HEK293 (cell line): ENCODE data around the gene MARVELD1.

Experiments used
- HIC1 ChIP-seq: fragments of 450-650 bp; formaldehyde crosslinking; IDR thresholded peaks from 2 replicates; pipeline ENCODE4 v1.5.1; 2016; ENCODE audit warnings: missing biosample characterization, missing genetic modification characterization
- KLF17 ChIP-seq: fragments of 450-650 bp; formaldehyde crosslinking; IDR thresholded peaks from 2 replicates; pipeline ENCODE4 v1.5.1; 2016; ENCODE audit warnings: missing biosample characterization, missing genetic modification characterization
- KLF8 ChIP-seq: fragments of 450-650 bp; formaldehyde crosslinking; IDR thresholded peaks from 2 replicates; pipeline ENCODE4 v1.5.1; 2016; ENCODE audit warnings: missing biosample characterization, missing genetic modification characterization
- MYNN ChIP-seq: fragments of 450-650 bp; formaldehyde crosslinking; IDR thresholded peaks from 2 replicates; pipeline ENCODE4 v1.5.1; 2016; ENCODE audit warnings: missing biosample characterization, missing genetic modification characterization, borderline replicate concordance
- REST ChIP-seq: fragments of 450-650 bp; formaldehyde crosslinking; IDR thresholded peaks from 2 replicates; pipeline ENCODE4 v1.5.1; 2016; ENCODE audit warnings: missing biosample characterization, missing genetic modification characterization
- TSHZ1 ChIP-seq: fragments of 450-650 bp; formaldehyde crosslinking; IDR thresholded peaks from 2 replicates; pipeline ENCODE4 v1.5.1; 2016; ENCODE audit warnings: missing biosample characterization, missing genetic modification characterization, borderline replicate concordance
- ZBTB26 ChIP-seq: fragments of 450-650 bp; formaldehyde crosslinking; optimal IDR thresholded peaks from 2 replicates; pipeline ENCODE3; 2016; ENCODE audit warnings: missing biosample characterization, mild to moderate bottlenecking, missing genetic modification characterization
- ZFHX2 ChIP-seq: fragments of 450-650 bp; formaldehyde crosslinking; conservative IDR thresholded peaks from 2 replicates; pipeline ENCODE4 v1.5.1; 2016; ENCODE audit warnings: missing biosample characterization, missing genetic modification characterization
- ZNF112 ChIP-seq: fragments of 450-650 bp; formaldehyde crosslinking; IDR thresholded peaks from 2 replicates; pipeline ENCODE4 v1.5.0; 2017; ENCODE audit warnings: missing biosample characterization, missing genetic modification characterization
- ZNF114 ChIP-seq: fragments of 450-650 bp; formaldehyde crosslinking; IDR thresholded peaks from 2 replicates; pipeline ENCODE4 v1.5.0; 2017; ENCODE audit warnings: missing biosample characterization, missing genetic modification characterization
- ZNF202 ChIP-seq: fragments of 450-650 bp; formaldehyde crosslinking; IDR thresholded peaks from 2 replicates; pipeline ENCODE4 v1.5.1; 2016; ENCODE audit warnings: missing biosample characterization, missing genetic modification characterization, borderline replicate concordance
- ZNF302 ChIP-seq: fragments of 450-650 bp; formaldehyde crosslinking; IDR thresholded peaks from 2 replicates; pipeline ENCODE4 v1.5.1; 2016; ENCODE audit warnings: missing biosample characterization, missing genetic modification characterization, low read depth
- ZNF37A ChIP-seq: fragments of 450-650 bp; IDR thresholded peaks from 2 replicates; pipeline ENCODE4 v1.5.1; 2018; ENCODE audit warnings: missing biosample characterization, missing genetic modification characterization
- ZNF391 ChIP-seq: fragments of 450-650 bp; formaldehyde crosslinking; IDR thresholded peaks from 2 replicates; pipeline ENCODE4 v1.5.1; 2016; ENCODE audit warnings: low read depth, missing biosample characterization, missing genetic modification characterization, borderline replicate concordance
- ZNF404 ChIP-seq: fragments of 450-650 bp; formaldehyde crosslinking; IDR thresholded peaks from 2 replicates; pipeline ENCODE4 v1.5.1; 2017; ENCODE audit warnings: missing biosample characterization, missing genetic modification characterization
- ZNF610 ChIP-seq: fragments of 450-650 bp; formaldehyde crosslinking; IDR thresholded peaks from 2 replicates; pipeline ENCODE4 v1.5.1; 2016; ENCODE audit warnings: missing biosample characterization, missing genetic modification characterization, borderline replicate concordance
- ZNF626 ChIP-seq: fragments of 450-650 bp; sonication (Bioruptor Pico); formaldehyde crosslinking; IDR thresholded peaks from 2 replicates; pipeline ENCODE4 v1.5.1; 2018; ENCODE audit warnings: missing biosample characterization, missing genetic modification characterization, inconsistent platforms
- ZNF629 ChIP-seq: fragments of 450-650 bp; formaldehyde crosslinking; IDR thresholded peaks from 2 replicates; pipeline ENCODE4 v1.5.1; 2017; ENCODE audit warnings: missing biosample characterization, missing genetic modification characterization
- ZSCAN5A ChIP-seq: fragments of 450-650 bp; formaldehyde crosslinking; IDR thresholded peaks from 2 replicates; pipeline ENCODE4 v1.5.1; 2016; ENCODE audit warnings: missing biosample characterization, missing genetic modification characterization

Gene MARVELD1

GRCh38 chr10:97676770-97677581 lies 36.6 kb upstream of the MARVELD1 start (continued):
- no peak for TF ChIP-seq HIC1 (tag by site-specific recombination)
- no peak for TF ChIP-seq ZNF610 (tag by site-specific recombination)
- TF ChIP-seq ZSCAN5A: no peak
- no peak for TF ChIP-seq MYNN (tag by site-specific recombination)
- TF ChIP-seq ZNF391: no peak
- TF ChIP-seq ZNF202 (tag by site-specific recombination): no peak
- peak; percentile 15; the same call in 1 of the 2 replicates for TF ChIP-seq KLF8 (tag by site-specific recombination)
- TF ChIP-seq ZNF404 (tag by site-specific recombination): no peak
- no peak for TF ChIP-seq ZNF37A (tag by site-specific recombination)
- TF ChIP-seq ZNF112 (tag by site-specific recombination): no peak
- TF ChIP-seq KLF17 (tag by site-specific recombination): 0 out of 2 replicates have a peak, but pooled peaks have one; percentile 27
- no peak for TF ChIP-seq TSHZ1 (tag by site-specific recombination)
- TF ChIP-seq ZNF629 (tag by site-specific recombination): 0 out of 2 replicates have a peak, but pooled peaks have one; percentile 27
- TF ChIP-seq REST (tag by site-specific recombination): no peak
- no peak for TF ChIP-seq ZNF114 (tag by site-specific recombination)
- no peak for TF ChIP-seq ZBTB26 (tag by site-specific recombination)
- no peak for TF ChIP-seq ZNF302 (tag by site-specific recombination)
- TF ChIP-seq ZNF626 (tag by site-specific recombination): no peak
- TF ChIP-seq ZFHX2 (tag by site-specific recombination): no peak
